Astrocyte (in vitro differentiated cells and primary cell): ENCODE data around the gene ZFYVE16.

Experiments
- CTCF ChIP-seq: IDR thresholded peaks from 2 replicates; pipeline ENCODE4 v1.5.1; 2011; ENCODE audit warnings: low read depth, mild to moderate bottlenecking, inconsistent platforms, low read length, moderate library complexity; ENCODE audit not compliant: insufficient read depth
- EZH2 ChIP-seq: IDR thresholded peaks from 2 replicates; pipeline ENCODE4 v1.6.1; 2012; ENCODE audit warnings: mild to moderate bottlenecking, low read length, inconsistent platforms; ENCODE audit not compliant: insufficient read depth

DNA sequence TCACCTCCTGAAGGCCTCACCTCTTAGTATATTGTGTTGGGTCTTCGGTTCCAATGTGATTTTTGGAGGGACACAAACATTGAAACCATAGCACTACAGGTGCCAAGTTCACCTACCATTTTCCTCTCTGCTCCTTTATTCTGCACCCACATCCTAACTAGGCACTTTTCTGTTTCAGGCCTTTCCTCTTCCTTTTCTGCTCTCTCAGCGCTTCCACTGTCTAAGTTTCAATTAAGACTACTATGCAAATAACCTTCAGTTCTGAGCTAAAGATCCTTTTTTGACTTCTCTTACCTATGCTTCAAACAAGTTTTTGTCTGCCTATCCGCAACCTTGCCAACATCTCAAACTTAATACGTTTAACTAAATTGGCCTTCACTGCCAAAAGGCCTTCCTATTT lies 25.4 kb upstream of the ZFYVE16 start:
- TF ChIP-seq CTCF (no peak), EZH2 (no peak)
